BJ (cell line): ENCODE results near the gene HSPA5. TPM values are rescaled to one million over a fixed set of nuclear protein-coding genes. Genes with fewer than 3 reads are reported as not detected.

Experiments used
- CTCF ChIA-PET: fragments of 350-600 bp; formaldehyde crosslinking; extraction: SDS; loops from one replicate; lab custom pipeline; 2021; ENCODE audit warnings: antibody characterized with exemption, inconsistent platforms; lab: Yijun Ruan, JAX
- POLR2A ChIA-PET: fragments of 300-600 bp; sonication (Branson Sonifier 250); formaldehyde crosslinking; extraction: SDS; loops from one replicate; lab custom pipeline; 2021; ENCODE audit warnings: antibody characterized with exemption; lab: Charles Lee
- DNase-seq: peaks from one replicate; pipeline ENCODE4 v3.0.0-alpha.2; 2011; ENCODE audit warnings: low read depth
- H3K27me3 ChIP-seq: 2 replicates; pipeline ENCODE4 v1.6.0; 2011; ENCODE audit warnings: low read length; ENCODE audit not compliant: control insufficient read depth, insufficient read depth
- H3K36me3 ChIP-seq: 2 replicates; pipeline ENCODE4 v1.5.1; 2011; ENCODE audit warnings: low read length; ENCODE audit not compliant: control insufficient read depth, insufficient read depth
- H3K4me3 ChIP-seq: 2 replicates; pipeline ENCODE4 v1.5.1; 2011; ENCODE audit warnings: low read depth, mild to moderate bottlenecking, control low read depth, low read length
- CTCF ChIP-seq: IDR thresholded peaks from 2 replicates; pipeline ENCODE4 v1.5.1; 2011; ENCODE audit warnings: low read depth, mild to moderate bottlenecking, control low read depth, inconsistent platforms, low read length, moderate library complexity; ENCODE audit not compliant: insufficient read depth
- polyA plus RNA-seq: library from polyadenylated mRNA; depleted of rRNA; stranded (reverse); fragments of >200 nt; gene quantifications from 2 replicates; pipeline ENCODE4 v1.2.3, GENCODE V29; 2011

HSPA5 gene
- polyA plus RNA-seq, 1 experiment, result 215 TPM

GRCh38 chr9:125241863-125242739 is 958 bp upstream of the HSPA5 start:
- POLR2A ChIA-PET, result interaction anchor here (0.5 to 0.9 kb wide), 6 partner anchors 19 to 381 kb away, joined by 3 to 16 read pairs (median 3); partner anchors contain the start of gene GAPVD1
- Histone ChIP-seq H3K4me3 (peak overlapping the region; percentile 52), H3K27me3 (no peaks in the 10 kb centered on the region), H3K36me3 (peaks cover 8% of the 10 kb centered on the region)
- TF ChIP-seq CTCF, result no peak
- CTCF ChIA-PET, result interaction anchor here (0.8 kb wide), 1 partner anchor 1531 kb away, joined by 3 read pairs; no protein-coding TSS in a partner anchor
- DNase-seq, result no peak

- CTCF ChIA-PET, result no interaction called here
- Histone ChIP-seq H3K36me3 (peaks cover 10% of the 10 kb centered on the region), H3K27me3 (no peaks in the 10 kb centered on the region), H3K4me3 (peak overlapping the region; percentile 89)
- no peak for TF ChIP-seq CTCF
- no peak for DNase-seq
- POLR2A ChIA-PET, result no interaction called here
These were observed 519 bp downstream of the HSPA5 start for GRCh38 chr9:125240649-125240999.

GRCh38 chr9:125239631-125240597 is 1.2 kb downstream of the HSPA5 start:
- ChIA-PET POLR2A (no interaction called here), CTCF (no interaction called here)
- Histone ChIP-seq H3K4me3 (peak overlapping the region; percentile 89), H3K36me3 (peaks cover 10% of the 10 kb centered on the region), H3K27me3 (no peaks in the 10 kb centered on the region)
- no peak for DNase-seq
- no peak for TF ChIP-seq CTCF

GRCh38 chr9:125238915-125239446 is 2.2 kb downstream of the HSPA5 start:
- H3K36me3 ChIP-seq, result peaks cover 10% of the 10 kb centered on the region
- POLR2A ChIA-PET, result no interaction called here
- CTCF ChIA-PET, result no interaction called here

More at GRCh38 chr9:125238915-125239446, 2.2 kb downstream of the HSPA5 start:
- H3K27me3 ChIP-seq, result no peaks in the 10 kb centered on the region
- peak overlapping the region; percentile 89 for H3K4me3 ChIP-seq
- DNase-seq, result no peak
- no peak for TF ChIP-seq CTCF
